ENCODE measurements around the gene ADAD2. TPM values are rescaled to one million over a fixed set of nuclear protein-coding genes. Genes with fewer than 3 reads are reported as not detected.
A peak's percentile ranks its signal among the peaks of the same experiment; 100 is the strongest.

The ADAD2 gene
- total RNA-seq, 1 donor from 2014 or later, result not detected

DNA sequence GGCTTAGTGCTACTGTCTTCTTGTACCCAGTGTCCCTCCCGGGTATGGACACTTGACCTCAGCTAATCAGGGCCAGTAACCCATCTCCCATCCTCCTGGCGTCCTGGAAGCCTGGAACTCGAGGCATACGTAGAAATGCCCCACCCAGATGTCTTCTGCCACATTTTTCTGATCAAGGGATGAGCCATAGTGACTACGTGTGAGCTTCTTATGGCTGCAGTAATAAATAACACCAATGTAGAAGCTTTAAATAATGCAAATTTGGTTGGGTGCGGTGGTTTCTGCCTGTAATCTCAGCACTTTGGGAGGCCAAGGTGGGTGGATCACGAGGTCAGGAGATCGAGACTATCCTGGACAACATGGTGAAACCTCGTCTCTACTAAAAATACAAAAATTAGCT is 51.9 kb downstream of the ADAD2 start:
- no peak for DNase-seq (ENCODE audit: extremely low spot score, unreplicated experiment)
- TF ChIP-seq, protein P1, sequence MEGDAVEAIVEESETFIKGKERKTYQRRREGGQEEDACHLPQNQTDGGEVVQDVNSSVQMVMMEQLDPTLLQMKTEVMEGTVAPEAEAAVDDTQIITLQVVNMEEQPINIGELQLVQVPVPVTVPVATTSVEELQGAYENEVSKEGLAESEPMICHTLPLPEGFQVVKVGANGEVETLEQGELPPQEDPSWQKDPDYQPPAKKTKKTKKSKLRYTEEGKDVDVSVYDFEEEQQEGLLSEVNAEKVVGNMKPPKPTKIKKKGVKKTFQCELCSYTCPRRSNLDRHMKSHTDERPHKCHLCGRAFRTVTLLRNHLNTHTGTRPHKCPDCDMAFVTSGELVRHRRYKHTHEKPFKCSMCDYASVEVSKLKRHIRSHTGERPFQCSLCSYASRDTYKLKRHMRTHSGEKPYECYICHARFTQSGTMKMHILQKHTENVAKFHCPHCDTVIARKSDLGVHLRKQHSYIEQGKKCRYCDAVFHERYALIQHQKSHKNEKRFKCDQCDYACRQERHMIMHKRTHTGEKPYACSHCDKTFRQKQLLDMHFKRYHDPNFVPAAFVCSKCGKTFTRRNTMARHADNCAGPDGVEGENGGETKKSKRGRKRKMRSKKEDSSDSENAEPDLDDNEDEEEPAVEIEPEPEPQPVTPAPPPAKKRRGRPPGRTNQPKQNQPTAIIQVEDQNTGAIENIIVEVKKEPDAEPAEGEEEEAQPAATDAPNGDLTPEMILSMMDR (conservative IDR thresholded peaks at IDR 0.05), result no peak
- peaks cover 23% of the 10 kb centered on the region for H3K27me3 Mint-ChIP-seq
- no peak overlapping the region for H3K4me3 Mint-ChIP-seq
- H3K4me1 Mint-ChIP-seq (ENCODE audit: unreplicated experiment), result peaks cover 27% of the 10 kb centered on the region
- H3K9me3 Mint-ChIP-seq, result peaks cover 8% of the 10 kb centered on the region
- no peaks in the 10 kb centered on the region for H3K36me3 Mint-ChIP-seq
- no peak overlapping the region for H3K27ac Mint-ChIP-seq

- peaks cover 22% of the 10 kb centered on the region for H3K27me3 Mint-ChIP-seq
- TF ChIP-seq, protein P1 (conservative IDR thresholded peaks at IDR 0.05), result no peak
- H3K27ac Mint-ChIP-seq, result no peak overlapping the region
- H3K9me3 Mint-ChIP-seq, result peaks cover 8% of the 10 kb centered on the region
- no peak overlapping the region for H3K4me3 Mint-ChIP-seq
- H3K36me3 Mint-ChIP-seq, result no peaks in the 10 kb centered on the region
- no peak for DNase-seq (ENCODE audit: extremely low spot score, unreplicated experiment)
- H3K4me1 Mint-ChIP-seq (ENCODE audit: unreplicated experiment), result peaks cover 30% of the 10 kb centered on the region
These were observed 52.8 kb downstream of the ADAD2 start for GRCh38 chr16:84243732-84244131.

DNA sequence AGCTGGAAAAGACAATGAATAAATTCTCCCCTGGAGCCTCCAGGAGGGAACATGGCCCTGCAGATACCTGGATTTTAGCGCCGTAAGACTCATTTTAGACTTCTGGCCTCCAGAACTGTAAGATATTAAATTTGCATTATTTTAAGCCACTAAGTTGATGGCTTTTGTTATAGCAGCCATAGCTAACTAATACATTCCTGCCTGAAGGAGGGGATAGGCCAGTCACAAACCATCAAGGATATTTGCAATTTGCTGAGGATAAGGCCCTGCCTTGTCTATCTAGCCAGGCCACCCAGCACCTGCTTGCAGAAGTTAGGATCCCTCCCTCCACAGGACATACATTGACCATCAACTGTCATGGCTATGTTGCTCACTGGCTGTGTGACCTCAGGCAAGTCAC is 53.8 kb downstream of the ADAD2 start:
- Mint-ChIP-seq H3K27me3 (peaks cover 13% of the 10 kb centered on the region), H3K9me3 (peaks cover 8% of the 10 kb centered on the region), H3K4me3 (no peak overlapping the region), H3K27ac (no peak overlapping the region), H3K4me1 (ENCODE audit: unreplicated experiment) (peaks cover 22% of the 10 kb centered on the region), H3K36me3 (no peaks in the 10 kb centered on the region)
- TF ChIP-seq, protein P1 (conservative IDR thresholded peaks at IDR 0.05), result no peak
- DNase-seq (ENCODE audit: extremely low spot score, unreplicated experiment), result no peak

DNA sequence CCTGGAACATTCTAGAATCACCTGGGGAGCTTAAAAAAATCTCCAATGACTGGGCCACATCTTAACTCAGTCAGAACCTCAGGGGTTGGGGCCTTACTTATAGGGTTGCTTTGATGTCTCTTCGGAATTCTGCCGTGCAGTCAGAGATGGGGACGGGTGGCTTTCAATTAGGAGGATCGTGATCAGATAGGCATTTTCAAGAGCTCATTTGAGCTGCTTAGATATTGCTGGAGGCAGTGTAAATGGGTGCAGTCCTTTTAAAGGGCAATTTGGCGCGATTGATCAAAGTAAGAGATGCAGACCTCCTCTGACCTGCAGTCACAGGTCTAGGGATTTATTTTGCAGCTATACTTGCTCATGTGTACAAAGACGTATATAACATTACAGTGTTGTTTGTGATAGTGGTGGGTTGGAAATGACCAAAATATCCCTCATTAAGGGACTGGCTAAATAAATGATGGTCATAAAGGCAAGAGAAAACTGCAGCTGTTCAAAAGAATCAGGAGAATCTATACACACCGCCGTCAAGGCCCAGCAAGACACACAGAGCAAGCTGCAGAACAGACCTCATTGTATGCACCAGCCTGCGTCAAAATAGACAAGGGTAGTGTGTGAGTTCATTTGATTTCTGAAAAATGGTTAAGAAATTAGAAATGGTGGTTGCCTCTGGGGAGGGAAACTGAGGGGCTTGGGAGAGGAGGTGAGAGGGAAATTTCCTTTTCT is 55.2 kb downstream of the ADAD2 start:
- H3K36me3 Mint-ChIP-seq, result no peaks in the 10 kb centered on the region
- peak overlapping the region; percentile 29 for H3K4me3 Mint-ChIP-seq
- peaks cover 5% of the 10 kb centered on the region for H3K27me3 Mint-ChIP-seq
- DNase-seq (ENCODE audit: extremely low spot score, unreplicated experiment), result no peak
- H3K9me3 Mint-ChIP-seq, result peaks cover 8% of the 10 kb centered on the region
- H3K27ac Mint-ChIP-seq, result peak overlapping the region; percentile 2
- H3K4me1 Mint-ChIP-seq (ENCODE audit: unreplicated experiment), result peaks cover 14% of the 10 kb centered on the region
- TF ChIP-seq, protein P1 (conservative IDR thresholded peaks at IDR 0.05), result no peak

- Mint-ChIP-seq H3K4me1 (ENCODE audit: unreplicated experiment) (peaks cover 14% of the 10 kb centered on the region), H3K9me3 (peaks cover 8% of the 10 kb centered on the region), H3K27me3 (peaks cover 7% of the 10 kb centered on the region), H3K4me3 (peak overlapping the region; percentile 29), H3K27ac (peak overlapping the region; percentile 2), H3K36me3 (no peaks in the 10 kb centered on the region)
- TF ChIP-seq, protein P1 (conservative IDR thresholded peaks at IDR 0.05), result no peak
- DNase-seq (ENCODE audit: extremely low spot score, unreplicated experiment), result no peak
These were observed 55.7 kb downstream of the ADAD2 start for GRCh38 chr16:84246679-84247077.

Other genes with a start within 250 kb of the ADAD2 start
- gene OSGIN1, start 237.9 kb upstream of the ADAD2 start, total RNA-seq (ENCODE audit: low replicate concordance), result 4.0 and 15.5 TPM in 2 replicates
- 1.5 and 6.5 TPM in 2 replicates for gene NECAB2, start 222.9 kb upstream of the ADAD2 start, total RNA-seq (ENCODE audit: low replicate concordance)
- gene SLC38A8, start 148.4 kb upstream of the ADAD2 start, total RNA-seq (ENCODE audit: low replicate concordance), result not detected in 2 replicates
- 75.7 and 88.4 TPM in 2 replicates for gene MBTPS1, start 74.2 kb upstream of the ADAD2 start, total RNA-seq (ENCODE audit: low replicate concordance)
- gene HSDL1, start 46.0 kb upstream of the ADAD2 start, total RNA-seq (ENCODE audit: low replicate concordance), result 22.9 and 36.4 TPM in 2 replicates
- 0.67 and 3.2 TPM in 2 replicates for gene DNAAF1, start 45.8 kb upstream of the ADAD2 start, total RNA-seq (ENCODE audit: low replicate concordance)
- 66.9 and 83.7 TPM in 2 replicates for gene TAF1C, start 4.1 kb upstream of the ADAD2 start, total RNA-seq (ENCODE audit: low replicate concordance)
- gene KCNG4, start 48.9 kb downstream of the ADAD2 start, total RNA-seq (ENCODE audit: low replicate concordance), result 0.12 and 0.17 TPM in 2 replicates
- 0.95 and 2.0 TPM in 2 replicates for gene WFDC1, start 103.7 kb downstream of the ADAD2 start, total RNA-seq (ENCODE audit: low replicate concordance)
- 12.2 and 19.3 TPM in 2 replicates for gene ATP2C2, start 177.4 kb downstream of the ADAD2 start, total RNA-seq (ENCODE audit: low replicate concordance)

Measured in type B pancreatic cell (in vitro differentiated cells).